ENCODE measurements around the gene ARL1. TPM values are rescaled to one million over a fixed set of nuclear protein-coding genes. Genes with fewer than 3 reads are reported as not detected.
"Not testable (repeated sequence)": the region's sequence is repeated elsewhere in the genome, so short reads cannot be mapped to it uniquely, and the experiment has no call there.

Gene ARL1
- total RNA-seq, 1 experiment from 2014 or later: 76.0 TPM

GRCh38 chr12:101410169-101410568, 2.6 kb upstream of the ARL1 start:
- TF ChIP-seq EGR1 (IDR thresholded peaks at IDR 0.05; ENCODE audit: low read depth) (peak; percentile 64; the same call in 1 of the 2 replicates), FOSL1 (IDR thresholded peaks at IDR 0.05; ENCODE audit: low read depth) (peak; percentile 53; the same call in 1 of the 2 replicates), JUND (IDR thresholded peaks at IDR 0.05) (peak; percentile 33)
- H4K20me1 ChIP-seq (ENCODE audit: insufficient read depth); RAD21 ChIA-PET (ENCODE audit: low non-redundant PET in 1 of 2, low total read pairs in 2 of 2, uncharacterized antibody in 2 of 2, unreplicated experiment in 2 of 2); ATAC-seq; H3K27me3 ChIP-seq (ENCODE audit: insufficient read depth, low read length); POLR2A ChIA-PET; H2AFZ ChIP-seq (ENCODE audit: low read depth, low read length, poor library complexity, severe bottlenecking); H3K9ac ChIP-seq (ENCODE audit: low read length); H3K36me3 ChIP-seq (ENCODE audit: control insufficient read depth in 1 of 2, insufficient read depth in 2 of 2, low read length in 2 of 2); H3K4me3 ChIP-seq (replicated peaks in 1 of 2; ENCODE audit: low read depth in 1 of 2, low read length in 2 of 2); DNase-seq (ENCODE audit: low read depth, low spot score); H3K9me2 ChIP-seq (ENCODE audit: insufficient read depth); H3K9me3 ChIP-seq (ENCODE audit: control insufficient read depth in 1 of 2, insufficient read depth in 1 of 2, low read depth in 1 of 2, low read length in 2 of 2); H3K27ac ChIP-seq (ENCODE audit: low read depth, low read length); CTCF ChIA-PET; BruUV-seq (replicated peaks): not testable (repeated sequence)
- Histone ChIP-seq H3K79me2 (ENCODE audit: insufficient read depth, low read length) (peaks cover 30% of the 10 kb centered on the region), H3K4me2 (ENCODE audit: low read length) (peak overlapping the region; percentile 54), H3K4me1 (ENCODE audit: control insufficient read depth in 1 of 2, insufficient read depth in 2 of 2, low read length in 2 of 2) (peaks cover 22 to 31% of the 10 kb centered on the region in 2 experiments)
- intact Hi-C loops (cut with micrococcal nuclease): loop anchor here (10.0 kb wide), 2 partner anchors 1295 to 1465 kb away; no protein-coding TSS in a partner anchor

DNA sequence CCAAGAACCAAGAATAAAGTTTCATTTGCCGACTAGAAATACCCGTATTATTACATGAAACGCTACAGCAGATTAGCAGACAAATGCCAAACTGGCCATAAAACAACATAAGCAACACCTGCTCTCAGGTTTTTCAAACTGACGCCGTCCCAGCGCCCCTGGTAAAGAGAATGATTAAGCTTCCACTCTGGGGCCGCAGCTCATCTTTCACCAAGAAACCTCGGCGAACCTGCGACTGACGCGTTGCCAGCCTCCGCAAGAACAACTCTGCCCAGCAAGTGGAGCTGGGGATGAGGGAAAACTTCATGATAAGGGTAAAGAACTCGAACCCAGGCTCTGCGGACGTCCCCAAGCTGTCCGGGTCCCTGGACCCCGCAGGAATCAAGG, 530 bp downstream of the ARL1 start:
- Histone ChIP-seq H4K20me1 (ENCODE audit: insufficient read depth) (0 out of 2 replicates have a peak, but pooled peaks cover 6% of the 10 kb centered on the region), H3K4me3 (replicated peaks in 1 of 2; ENCODE audit: low read depth in 1 of 2, low read length in 2 of 2) (peak overlapping the region; percentile 84 to 98), H2AFZ (ENCODE audit: low read depth, low read length, poor library complexity, severe bottlenecking) (no peak overlapping the region), H3K27ac (ENCODE audit: low read depth, low read length) (peak overlapping the region; percentile 93), H3K9me3 (ENCODE audit: control insufficient read depth in 1 of 2, insufficient read depth in 1 of 2, low read depth in 1 of 2, low read length in 2 of 2) (no peaks in the 10 kb centered on the region), H3K79me2 (ENCODE audit: insufficient read depth, low read length) (peaks cover 57% of the 10 kb centered on the region), H3K4me2 (ENCODE audit: low read length) (peak overlapping the region; percentile 98), H3K4me1 (ENCODE audit: control insufficient read depth in 1 of 2, insufficient read depth in 2 of 2, low read length in 2 of 2) (peaks cover 22 to 31% of the 10 kb centered on the region in 2 experiments), H3K36me3 (ENCODE audit: control insufficient read depth in 1 of 2, insufficient read depth in 2 of 2, low read length in 2 of 2) (no peaks in the 10 kb centered on the region), H3K9me2 (ENCODE audit: insufficient read depth) (no peaks in the 10 kb centered on the region), H3K27me3 (ENCODE audit: insufficient read depth, low read length) (no peaks in the 10 kb centered on the region), H3K9ac (ENCODE audit: low read length) (peak overlapping the region; percentile 98)
- ATAC-seq (no peak; the same call in 1 of the 2 replicates), DNase-seq (ENCODE audit: low read depth, low spot score) (no peak)
- no TSS peak for BruUV-seq (replicated peaks)
- intact Hi-C loops (cut with micrococcal nuclease): loop anchor here (5.0 kb wide), 2 partner anchors 580 to 655 kb away; partner anchors contain the start of gene WASHC3
- ChIA-PET CTCF (no interaction called here), RAD21 (ENCODE audit: low non-redundant PET in 1 of 2, low total read pairs in 2 of 2, uncharacterized antibody in 2 of 2, unreplicated experiment in 2 of 2) (no interaction called here), POLR2A (no interaction called here)
- TF ChIP-seq, protein P1, sequence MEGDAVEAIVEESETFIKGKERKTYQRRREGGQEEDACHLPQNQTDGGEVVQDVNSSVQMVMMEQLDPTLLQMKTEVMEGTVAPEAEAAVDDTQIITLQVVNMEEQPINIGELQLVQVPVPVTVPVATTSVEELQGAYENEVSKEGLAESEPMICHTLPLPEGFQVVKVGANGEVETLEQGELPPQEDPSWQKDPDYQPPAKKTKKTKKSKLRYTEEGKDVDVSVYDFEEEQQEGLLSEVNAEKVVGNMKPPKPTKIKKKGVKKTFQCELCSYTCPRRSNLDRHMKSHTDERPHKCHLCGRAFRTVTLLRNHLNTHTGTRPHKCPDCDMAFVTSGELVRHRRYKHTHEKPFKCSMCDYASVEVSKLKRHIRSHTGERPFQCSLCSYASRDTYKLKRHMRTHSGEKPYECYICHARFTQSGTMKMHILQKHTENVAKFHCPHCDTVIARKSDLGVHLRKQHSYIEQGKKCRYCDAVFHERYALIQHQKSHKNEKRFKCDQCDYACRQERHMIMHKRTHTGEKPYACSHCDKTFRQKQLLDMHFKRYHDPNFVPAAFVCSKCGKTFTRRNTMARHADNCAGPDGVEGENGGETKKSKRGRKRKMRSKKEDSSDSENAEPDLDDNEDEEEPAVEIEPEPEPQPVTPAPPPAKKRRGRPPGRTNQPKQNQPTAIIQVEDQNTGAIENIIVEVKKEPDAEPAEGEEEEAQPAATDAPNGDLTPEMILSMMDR (IDR thresholded peaks at IDR 0.05 in 2 of 3, conservative IDR thresholded peaks at IDR 0.05 in 1 of 3; ENCODE audit: borderline replicate concordance in 1 of 3, insufficient read depth in 1 of 3, low read depth in 2 of 3, low read length in 2 of 3): no peak
- TF ChIP-seq ZNF274 (IDR thresholded peaks at IDR 0.05; ENCODE audit: low read depth, low read length) (no peak), REST (IDR thresholded peaks at IDR 0.05; ENCODE audit: low read depth) (no peak), ZBTB33 (IDR thresholded peaks at IDR 0.05; ENCODE audit: extremely low read depth, insufficient replicate concordance, low read length) (no peak), JUND (IDR thresholded peaks at IDR 0.05) (no peak), SP1 (IDR thresholded peaks at IDR 0.05; ENCODE audit: low read depth) (no peak), EGR1 (IDR thresholded peaks at IDR 0.05; ENCODE audit: low read depth) (no peak), RAD21 (IDR thresholded peaks at IDR 0.05; ENCODE audit: low read depth) (no peak), SRF (IDR thresholded peaks at IDR 0.05; ENCODE audit: low read depth) (no peak), POLR2A (IDR thresholded peaks at IDR 0.05; ENCODE audit: borderline replicate concordance, extremely low read depth, insufficient read depth, insufficient read length) (no peak), TCF7L2 (IDR thresholded peaks at IDR 0.05; ENCODE audit: borderline replicate concordance, extremely low read depth, insufficient read depth, insufficient read length) (no peak), POLR2AphosphoS5 (IDR thresholded peaks at IDR 0.05; ENCODE audit: low read depth, low read length) (no peak)
